ENCODE results near the gene FAM114A1.

The FAM114A1 gene

DNA sequence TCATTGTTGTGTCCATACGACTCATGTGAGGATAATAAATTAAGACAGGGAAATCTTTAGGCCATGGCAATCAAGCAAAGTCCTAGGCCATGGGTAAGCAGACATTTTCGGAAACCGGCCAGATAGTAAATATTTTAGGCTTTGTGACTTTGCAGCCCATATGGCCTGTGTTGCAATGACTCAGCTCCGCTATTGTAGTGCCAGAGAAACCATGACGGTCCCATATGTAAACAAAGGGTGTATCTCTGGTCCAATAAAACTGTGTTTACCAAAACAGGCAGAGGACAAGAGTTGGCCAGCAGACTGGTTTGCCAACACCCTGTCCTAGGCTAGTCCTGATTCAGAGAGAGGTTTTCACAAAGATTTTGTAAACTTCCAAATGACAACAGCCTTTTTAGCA, 5.0 kb downstream of the FAM114A1 start:
- no peak overlapping the region for H3K27ac ChIP-seq (ENCODE audit: low read depth, low read length)
- peaks cover 42% of the 10 kb centered on the region for H3K36me3 ChIP-seq (ENCODE audit: insufficient read depth, low read length)
- peaks cover 92% of the 10 kb centered on the region for H3K79me2 ChIP-seq (ENCODE audit: control insufficient read depth, insufficient read depth, low read length, unreplicated experiment)
- H3K27me3 ChIP-seq (ENCODE audit: insufficient read depth, low read length): no peaks in the 10 kb centered on the region
- H3K4me1 ChIP-seq (ENCODE audit: control insufficient read depth, insufficient read depth, low read length, unreplicated experiment): peaks cover 51% of the 10 kb centered on the region
- no peak overlapping the region for H2AFZ ChIP-seq (ENCODE audit: low read length, unreplicated experiment)
- H3K4me3 ChIP-seq (ENCODE audit: low read depth, low read length): no peak overlapping the region

- Histone ChIP-seq H2AFZ (ENCODE audit: low read length, unreplicated experiment) (no peak overlapping the region), H3K36me3 (ENCODE audit: insufficient read depth, low read length) (peaks cover 46% of the 10 kb centered on the region), H3K27ac (ENCODE audit: low read depth, low read length) (no peak overlapping the region), H3K79me2 (ENCODE audit: control insufficient read depth, insufficient read depth, low read length, unreplicated experiment) (peaks cover 91% of the 10 kb centered on the region), H3K4me1 (ENCODE audit: control insufficient read depth, insufficient read depth, low read length, unreplicated experiment) (peaks cover 51% of the 10 kb centered on the region), H3K4me3 (ENCODE audit: low read depth, low read length) (no peak overlapping the region), H3K27me3 (ENCODE audit: insufficient read depth, low read length) (no peaks in the 10 kb centered on the region)
Observed at GRCh38 chr4:38873290-38873944, 5.8 kb downstream of the FAM114A1 start.

DNA sequence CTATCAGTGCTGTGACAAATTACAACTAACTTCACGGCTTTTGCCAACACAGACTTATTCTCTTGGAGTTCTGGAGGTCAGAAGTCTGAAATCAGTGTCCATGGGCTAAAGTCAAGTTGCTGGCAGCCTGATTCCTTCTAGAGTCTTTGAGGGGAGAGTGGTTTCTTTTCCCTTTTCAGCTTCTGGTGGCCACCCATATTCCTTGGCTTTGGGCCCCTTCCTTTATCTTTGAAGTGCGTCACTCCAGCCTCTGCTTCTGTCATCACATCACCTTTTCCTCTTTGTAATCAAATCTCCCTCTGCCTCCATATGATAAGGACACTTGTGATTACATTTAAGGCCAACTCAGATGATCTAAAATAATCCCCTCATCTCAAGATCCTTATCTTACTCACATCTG, 9.0 kb downstream of the FAM114A1 start:
- H3K36me3 ChIP-seq (ENCODE audit: insufficient read depth, low read length): peaks cover 46% of the 10 kb centered on the region
- H3K27ac ChIP-seq (ENCODE audit: low read depth, low read length): no peak overlapping the region

GRCh38 chr4:38884254-38884653, 16.6 kb downstream of the FAM114A1 start:
- no peak overlapping the region for H3K4me3 ChIP-seq (ENCODE audit: low read depth, low read length)
- no peak overlapping the region for H3K27ac ChIP-seq (ENCODE audit: low read depth, low read length)
- H3K27me3 ChIP-seq (ENCODE audit: insufficient read depth, low read length): no peaks in the 10 kb centered on the region
- peaks cover 10% of the 10 kb centered on the region for H3K4me1 ChIP-seq (ENCODE audit: control insufficient read depth, insufficient read depth, low read length, unreplicated experiment)
- H2AFZ ChIP-seq (ENCODE audit: low read length, unreplicated experiment): no peak overlapping the region
- H3K36me3 ChIP-seq (ENCODE audit: insufficient read depth, low read length): peaks cover 32% of the 10 kb centered on the region
- peaks cover 33% of the 10 kb centered on the region for H3K79me2 ChIP-seq (ENCODE audit: control insufficient read depth, insufficient read depth, low read length, unreplicated experiment)

More for the DNA sequence above, 9.0 kb downstream of the FAM114A1 start:
- Histone ChIP-seq H2AFZ (ENCODE audit: low read length, unreplicated experiment) (no peak overlapping the region), H3K79me2 (ENCODE audit: control insufficient read depth, insufficient read depth, low read length, unreplicated experiment) (peaks cover 83% of the 10 kb centered on the region), H3K4me3 (ENCODE audit: low read depth, low read length) (no peak overlapping the region), H3K27me3 (ENCODE audit: insufficient read depth, low read length) (no peaks in the 10 kb centered on the region), H3K4me1 (ENCODE audit: control insufficient read depth, insufficient read depth, low read length, unreplicated experiment) (peaks cover 28% of the 10 kb centered on the region)

- Histone ChIP-seq H3K27ac (ENCODE audit: low read depth, low read length) (peak overlapping the region; percentile 85), H3K4me3 (ENCODE audit: low read depth, low read length) (peak overlapping the region; percentile 29; the same call in 1 of the 2 replicates), H3K79me2 (ENCODE audit: control insufficient read depth, insufficient read depth, low read length, unreplicated experiment) (peaks cover 35% of the 10 kb centered on the region), H3K36me3 (ENCODE audit: insufficient read depth, low read length) (peaks cover 39% of the 10 kb centered on the region), H3K4me1 (ENCODE audit: control insufficient read depth, insufficient read depth, low read length, unreplicated experiment) (peaks cover 26% of the 10 kb centered on the region), H3K27me3 (ENCODE audit: insufficient read depth, low read length) (no peaks in the 10 kb centered on the region), H2AFZ (ENCODE audit: low read length, unreplicated experiment) (no peak overlapping the region)
Observed at GRCh38 chr4:38889143-38889542, 21.5 kb downstream of the FAM114A1 start.

- no peaks in the 10 kb centered on the region for H3K27me3 ChIP-seq (ENCODE audit: insufficient read depth, low read length)
- peaks cover 26% of the 10 kb centered on the region for H3K4me1 ChIP-seq (ENCODE audit: control insufficient read depth, insufficient read depth, low read length, unreplicated experiment)
- 0 out of 2 replicates have a peak overlapping the region, but pooled peaks have one; percentile 15 for H3K4me3 ChIP-seq (ENCODE audit: low read depth, low read length)
- H3K27ac ChIP-seq (ENCODE audit: low read depth, low read length): peak overlapping the region; percentile 53
- H3K79me2 ChIP-seq (ENCODE audit: control insufficient read depth, insufficient read depth, low read length, unreplicated experiment): peaks cover 35% of the 10 kb centered on the region
- peaks cover 49% of the 10 kb centered on the region for H3K36me3 ChIP-seq (ENCODE audit: insufficient read depth, low read length)
- no peak overlapping the region for H2AFZ ChIP-seq (ENCODE audit: low read length, unreplicated experiment)
Observed at GRCh38 chr4:38891051-38891983, 23.7 kb downstream of the FAM114A1 start.

DNA sequence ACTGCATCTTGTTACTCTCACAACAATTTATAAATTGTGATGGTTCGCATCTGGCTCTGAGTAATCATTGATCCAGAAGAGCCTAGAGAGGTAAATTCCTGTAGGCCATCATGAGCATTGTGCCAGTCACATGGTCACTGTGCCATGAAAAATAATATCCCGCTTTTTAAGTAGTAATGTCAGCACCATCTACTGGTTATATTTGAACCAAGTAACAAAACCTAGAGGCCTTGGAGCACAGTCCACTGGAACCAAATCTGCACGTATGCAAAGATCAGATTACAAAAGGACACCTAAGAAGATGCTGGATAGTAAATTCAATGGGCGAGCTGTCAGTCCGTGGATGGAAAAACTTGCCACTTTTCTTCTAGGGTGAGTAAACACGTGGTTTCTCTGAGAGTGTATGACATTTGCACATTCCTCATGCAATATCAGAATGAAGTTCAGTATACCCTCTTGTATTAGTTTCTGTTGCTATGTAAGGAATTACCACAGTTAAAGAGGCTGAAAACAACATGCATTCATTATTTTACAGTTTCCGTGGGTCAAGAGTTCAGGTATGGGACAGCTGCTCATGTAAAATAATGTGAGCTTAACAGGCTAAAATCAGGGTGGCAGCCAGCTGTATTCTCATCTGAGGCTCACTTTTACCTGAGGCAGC, 26.8 kb downstream of the FAM114A1 start:
- H2AFZ ChIP-seq (ENCODE audit: low read length, unreplicated experiment): no peak overlapping the region
- peaks cover 40% of the 10 kb centered on the region for H3K79me2 ChIP-seq (ENCODE audit: control insufficient read depth, insufficient read depth, low read length, unreplicated experiment)
- H3K4me3 ChIP-seq (ENCODE audit: low read depth, low read length): no peak overlapping the region
- peaks cover 64% of the 10 kb centered on the region for H3K36me3 ChIP-seq (ENCODE audit: insufficient read depth, low read length)
- peaks cover 20% of the 10 kb centered on the region for H3K4me1 ChIP-seq (ENCODE audit: control insufficient read depth, insufficient read depth, low read length, unreplicated experiment)
- H3K27ac ChIP-seq (ENCODE audit: low read depth, low read length): no peak overlapping the region
- H3K27me3 ChIP-seq (ENCODE audit: insufficient read depth, low read length): no peaks in the 10 kb centered on the region

DNA sequence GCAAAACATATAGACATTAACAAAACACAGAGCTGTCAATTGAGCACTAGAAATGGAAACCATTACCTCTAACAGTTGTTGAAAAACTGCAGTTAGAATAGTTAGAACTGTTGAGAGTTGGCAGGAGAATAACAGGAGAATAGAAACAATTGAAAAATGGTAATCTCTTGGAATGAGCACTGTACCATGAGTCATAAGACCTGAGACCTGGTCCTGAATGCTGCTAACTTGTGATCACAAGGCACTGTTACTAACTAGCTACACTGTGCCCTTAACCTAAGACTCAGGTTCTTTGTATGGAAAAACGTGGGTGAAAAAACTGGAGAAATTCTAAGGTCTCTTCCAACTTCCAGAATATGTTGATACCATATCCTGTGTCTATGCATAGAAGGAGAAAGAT, 29.3 kb downstream of the FAM114A1 start:
- H3K4me3 ChIP-seq (ENCODE audit: low read depth, low read length): no peak overlapping the region
- no peak overlapping the region for H3K27ac ChIP-seq (ENCODE audit: low read depth, low read length)
- H2AFZ ChIP-seq (ENCODE audit: low read length, unreplicated experiment): no peak overlapping the region
- H3K79me2 ChIP-seq (ENCODE audit: control insufficient read depth, insufficient read depth, low read length, unreplicated experiment): peaks cover 18% of the 10 kb centered on the region
- peaks cover 5% of the 10 kb centered on the region for H3K4me1 ChIP-seq (ENCODE audit: control insufficient read depth, insufficient read depth, low read length, unreplicated experiment)
- H3K27me3 ChIP-seq (ENCODE audit: insufficient read depth, low read length): no peaks in the 10 kb centered on the region
- H3K36me3 ChIP-seq (ENCODE audit: insufficient read depth, low read length): peaks cover 46% of the 10 kb centered on the region

DNA sequence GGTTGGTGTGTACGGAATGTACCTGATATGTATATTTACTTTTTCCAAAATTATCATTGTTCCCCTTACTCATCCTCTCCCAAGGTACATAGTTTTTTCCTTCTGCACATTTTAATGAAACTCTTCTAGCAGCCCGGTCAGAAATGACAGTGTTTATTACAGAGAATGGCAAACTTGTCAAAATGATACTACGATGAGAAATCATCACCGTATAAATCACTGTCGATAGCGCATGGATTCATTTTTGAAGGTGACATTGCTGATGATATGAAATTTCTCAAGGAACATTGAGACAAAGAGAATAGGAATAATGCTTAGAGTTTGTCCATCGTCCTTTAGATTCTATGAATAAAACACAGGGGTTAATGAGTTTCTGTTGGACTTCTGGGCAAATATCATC, 30.6 kb downstream of the FAM114A1 start:
- Histone ChIP-seq H3K4me3 (ENCODE audit: low read depth, low read length) (no peak overlapping the region), H3K79me2 (ENCODE audit: control insufficient read depth, insufficient read depth, low read length, unreplicated experiment) (peaks cover 12% of the 10 kb centered on the region), H3K4me1 (ENCODE audit: control insufficient read depth, insufficient read depth, low read length, unreplicated experiment) (peaks cover 5% of the 10 kb centered on the region), H2AFZ (ENCODE audit: low read length, unreplicated experiment) (no peak overlapping the region), H3K27ac (ENCODE audit: low read depth, low read length) (no peak overlapping the region), H3K36me3 (ENCODE audit: insufficient read depth, low read length) (peaks cover 46% of the 10 kb centered on the region), H3K27me3 (ENCODE audit: insufficient read depth, low read length) (no peaks in the 10 kb centered on the region)

- Histone ChIP-seq H3K27ac (ENCODE audit: low read depth, low read length) (no peak overlapping the region), H3K36me3 (ENCODE audit: insufficient read depth, low read length) (peaks cover 53% of the 10 kb centered on the region), H3K27me3 (ENCODE audit: insufficient read depth, low read length) (no peaks in the 10 kb centered on the region), H2AFZ (ENCODE audit: low read length, unreplicated experiment) (no peak overlapping the region), H3K4me1 (ENCODE audit: control insufficient read depth, insufficient read depth, low read length, unreplicated experiment) (no peaks in the 10 kb centered on the region), H3K4me3 (ENCODE audit: low read depth, low read length) (no peak overlapping the region), H3K79me2 (ENCODE audit: control insufficient read depth, insufficient read depth, low read length, unreplicated experiment) (peaks cover 10% of the 10 kb centered on the region)
Observed at GRCh38 chr4:38902221-38902620, 34.6 kb downstream of the FAM114A1 start.
